ENCODE measurements around the gene NPR2. TPM values are rescaled to one million over a fixed set of nuclear protein-coding genes. Genes with fewer than 3 reads are reported as not detected.

NPR2 gene
- polyA plus RNA-seq, 4 donors, result 27.1 to 55.5 (median 30.6) TPM

GRCh38 chr9:35828716-35829083 is 37.3 kb downstream of the NPR2 start, which contains the start of gene FAM221B:
Gene FAM221B, minus strand, starts transcription at chr9:35828732. Its CDS starts 2,571 bp downstream, at chr9:35826161.
- DNase-seq (ENCODE audit: low read depth in 4 of 4, low spot score in 3 of 4), result no peak

GRCh38 chr9:35829084-35829763 is 37.8 kb downstream of the NPR2 start, which contains the start of gene TMEM8B:
Gene TMEM8B, plus strand, starts transcription at chr9:35829228. Its CDS starts 220 bp downstream, at chr9:35829448.
- DNase-seq (ENCODE audit: low read depth in 4 of 4, low spot score in 3 of 4), result peak in 3 of 4 donors; percentile 86 to 91 (median 88)

GRCh38 chr9:35829764-35830096 is 38.3 kb downstream of the NPR2 start:
- DNase-seq (ENCODE audit: low read depth in 4 of 4, low spot score in 3 of 4), result no peak

GRCh38 chr9:35831040-35831439 is 39.6 kb downstream of the NPR2 start:
- no peak for DNase-seq (ENCODE audit: low read depth in 4 of 4, low spot score in 3 of 4)

GRCh38 chr9:35832814-35833213 is 41.4 kb downstream of the NPR2 start:
- no peak for DNase-seq (ENCODE audit: low read depth in 4 of 4, low spot score in 3 of 4)

GRCh38 chr9:35834260-35835215 is 43.1 kb downstream of the NPR2 start:
- no peak for DNase-seq (ENCODE audit: low read depth in 4 of 4, low spot score in 3 of 4)

- no peak for DNase-seq (ENCODE audit: low read depth in 4 of 4, low spot score in 3 of 4)
These were observed 43.8 kb downstream of the NPR2 start for GRCh38 chr9:35835216-35835632.

GRCh38 chr9:35835766-35836165 is 44.4 kb downstream of the NPR2 start:
- DNase-seq (ENCODE audit: low read depth in 4 of 4, low spot score in 3 of 4), result no peak

GRCh38 chr9:35836595-35836994 is 45.2 kb downstream of the NPR2 start:
- no peak for DNase-seq (ENCODE audit: low read depth in 4 of 4, low spot score in 3 of 4)

GRCh38 chr9:35839926-35840325 is 48.5 kb downstream of the NPR2 start:
- DNase-seq (ENCODE audit: low read depth in 4 of 4, low spot score in 3 of 4), result no peak

GRCh38 chr9:35840881-35841644 is 49.7 kb downstream of the NPR2 start:
- no peak for DNase-seq (ENCODE audit: low read depth in 4 of 4, low spot score in 3 of 4)

GRCh38 chr9:35841645-35841900 is 50.2 kb downstream of the NPR2 start:
- no peak for DNase-seq (ENCODE audit: low read depth in 4 of 4, low spot score in 3 of 4)

GRCh38 chr9:35842020-35842745 is 50.8 kb downstream of the NPR2 start:
- no peak for DNase-seq (ENCODE audit: low read depth in 4 of 4, low spot score in 3 of 4)

- no peak for DNase-seq (ENCODE audit: low read depth in 4 of 4, low spot score in 3 of 4)
These were observed 51.4 kb downstream of the NPR2 start for GRCh38 chr9:35842795-35843194.

GRCh38 chr9:35844628-35845270 is 53.4 kb downstream of the NPR2 start:
- DNase-seq (ENCODE audit: low read depth in 4 of 4, low spot score in 3 of 4), result peak in 3 of 4 donors; percentile 26 to 53 (median 36)

- DNase-seq (ENCODE audit: low read depth in 4 of 4, low spot score in 3 of 4), result no peak
These were observed 54.7 kb downstream of the NPR2 start for GRCh38 chr9:35845824-35846771.

GRCh38 chr9:35847792-35848572 is 56.6 kb downstream of the NPR2 start:
- no peak for DNase-seq (ENCODE audit: low read depth in 4 of 4, low spot score in 3 of 4)

- no peak for DNase-seq (ENCODE audit: low read depth in 4 of 4, low spot score in 3 of 4)
These were observed 61.0 kb downstream of the NPR2 start for GRCh38 chr9:35852267-35852815.
